GM19324 (cell line): ENCODE measurements around the gene ANGPTL5.
"Not testable (repeated sequence)": the region's sequence is repeated elsewhere in the genome, so short reads cannot be mapped to it uniquely, and the experiment has no call there.

Experiments
- ATAC-seq: cut with Tn5 transposase; IDR thresholded peaks from one replicate; pipeline ENCODE4 v1.9.1; 2021; ENCODE audit warnings: mild to moderate bottlenecking, moderate library complexity; ENCODE audit not compliant: unreplicated experiment, low FRiP score

The ANGPTL5 gene

DNA sequence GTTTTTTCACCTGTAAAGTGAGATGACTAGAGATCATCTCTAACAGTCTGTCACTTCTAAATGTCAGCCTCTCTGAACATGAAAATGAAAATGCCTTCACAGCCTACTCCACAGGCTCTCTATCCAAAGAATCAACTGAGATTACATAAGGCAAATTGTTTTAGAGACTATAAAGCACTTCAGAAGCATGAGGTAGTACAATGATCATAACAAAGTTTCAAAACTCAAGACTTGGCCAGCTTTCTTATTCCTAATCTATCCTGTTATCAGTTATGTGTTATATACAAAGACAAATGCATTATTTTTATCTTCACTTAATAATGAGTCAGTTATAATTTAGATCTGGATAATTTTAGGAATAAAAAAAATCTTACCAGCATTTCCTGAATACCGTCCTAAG lies 21.8 kb downstream of the ANGPTL5 start:
- no peak for ATAC-seq

- no peak for ATAC-seq
These were observed 26.6 kb downstream of the ANGPTL5 start for GRCh38 chr11:101889767-101890166.

GRCh38 chr11:101885631-101886030 lies 30.7 kb downstream of the ANGPTL5 start:
- ATAC-seq, result no peak

DNA sequence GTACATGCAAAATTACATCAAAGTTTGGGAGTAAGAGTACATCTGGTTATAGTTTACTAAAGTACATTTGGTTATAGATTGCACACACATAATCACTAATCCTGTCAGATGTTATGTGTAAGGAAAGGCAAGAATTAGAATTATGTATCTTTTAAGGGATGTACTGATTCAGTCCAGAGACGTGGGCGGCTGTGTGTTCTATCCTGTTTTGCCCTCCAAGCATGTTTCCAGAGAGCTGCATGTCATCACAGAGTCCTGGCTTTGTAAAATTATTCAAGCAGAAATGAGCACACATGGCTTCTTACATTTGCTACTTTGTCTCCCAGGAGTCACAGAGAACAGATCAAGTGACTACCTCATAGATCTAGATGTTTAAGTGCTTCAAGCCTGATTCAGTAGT lies 34.7 kb downstream of the ANGPTL5 start:
- ATAC-seq, result no peak

DNA sequence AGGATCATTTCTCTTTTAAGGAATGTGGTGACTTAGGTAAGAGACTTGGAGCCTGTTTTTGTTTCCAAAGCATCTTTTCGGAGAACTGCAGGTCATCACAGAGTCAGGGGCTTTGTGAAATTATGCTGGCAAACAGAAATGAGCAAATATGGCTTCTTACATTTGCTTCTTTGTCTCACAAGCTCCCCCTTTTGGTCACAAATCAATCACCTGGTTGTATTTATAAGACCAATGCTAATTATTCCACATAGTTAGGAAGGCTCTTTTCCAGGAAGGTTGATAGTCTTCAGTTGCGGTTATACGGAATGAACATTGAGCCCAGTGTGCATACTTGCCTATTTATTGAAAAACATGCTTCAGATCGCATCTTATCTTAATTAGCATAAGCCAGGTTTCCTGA lies 36.1 kb downstream of the ANGPTL5 start:
- ATAC-seq, result no peak

GRCh38 chr11:101872171-101872882 lies 44.0 kb downstream of the ANGPTL5 start:
- no peak for ATAC-seq

GRCh38 chr11:101870510-101870909 lies 45.8 kb downstream of the ANGPTL5 start:
- ATAC-seq, result no peak

GRCh38 chr11:101867951-101868350 lies 48.4 kb downstream of the ANGPTL5 start:
- no peak for ATAC-seq

GRCh38 chr11:101866619-101867491 lies 49.5 kb downstream of the ANGPTL5 start:
- ATAC-seq, result no peak

DNA sequence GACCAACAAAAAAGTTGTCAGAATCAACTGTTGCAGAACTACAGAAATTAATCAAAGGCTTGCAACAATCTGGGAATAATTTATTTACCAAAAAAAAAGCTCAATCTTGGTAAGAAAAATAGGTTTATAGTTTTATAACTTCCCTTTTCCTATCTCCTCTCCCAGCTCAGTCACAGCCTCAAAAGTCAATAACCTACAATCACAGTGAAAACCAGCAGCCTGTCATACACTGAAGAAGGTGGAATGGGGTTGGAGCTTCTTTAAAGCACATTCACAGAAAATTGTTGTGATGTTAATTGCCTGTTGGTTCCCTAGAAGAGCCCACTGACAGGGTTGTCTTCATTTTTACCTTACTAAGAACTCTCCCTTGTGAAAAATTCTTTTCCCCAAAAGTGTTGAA lies 52.2 kb downstream of the ANGPTL5 start:
- ATAC-seq, result no peak

DNA sequence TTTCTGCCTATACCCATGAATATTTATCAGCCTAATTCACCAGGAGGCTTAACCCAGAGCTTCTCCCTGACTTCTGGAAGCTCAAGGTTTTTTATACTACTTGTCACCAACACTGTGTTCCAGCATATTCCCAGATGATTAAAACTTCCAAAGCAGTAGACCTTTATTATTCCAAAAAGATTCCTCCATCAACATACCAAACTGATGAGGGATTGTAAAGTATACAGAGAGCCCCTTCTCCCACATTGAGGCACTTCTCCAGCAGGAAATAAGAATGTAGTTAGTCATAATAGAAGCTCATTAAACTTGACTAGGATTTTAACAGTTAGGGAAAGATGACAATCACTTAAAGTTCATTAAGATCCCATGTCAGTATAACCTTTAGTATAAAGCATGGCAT lies 53.0 kb downstream of the ANGPTL5 start:
- no peak for ATAC-seq

- no peak for ATAC-seq
These were observed 53.7 kb downstream of the ANGPTL5 start for GRCh38 chr11:101862391-101863233.

- ATAC-seq, result peak; percentile 84
These were observed 55.5 kb downstream of the ANGPTL5 start for GRCh38 chr11:101860696-101861427.

DNA sequence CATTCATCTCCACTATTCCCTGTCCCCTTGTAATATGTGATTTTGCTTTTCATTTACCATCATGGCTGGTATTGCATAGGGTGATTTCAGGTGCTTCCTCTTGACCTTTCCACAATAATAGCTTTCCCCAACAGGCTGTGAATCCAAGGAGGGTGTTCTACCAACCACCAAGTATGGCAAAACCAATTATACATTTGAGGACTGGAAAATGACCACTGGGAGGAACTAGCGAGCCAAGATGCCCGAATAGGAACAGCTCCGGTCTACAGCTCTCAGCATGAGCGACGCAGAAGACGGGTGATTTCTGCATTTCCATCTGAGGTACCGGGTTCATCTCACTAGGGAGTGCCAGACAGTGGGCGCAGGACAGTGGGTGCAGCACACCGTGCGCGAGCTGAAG lies 64.1 kb downstream of the ANGPTL5 start:
- ATAC-seq, result not testable (repeated sequence)

DNA sequence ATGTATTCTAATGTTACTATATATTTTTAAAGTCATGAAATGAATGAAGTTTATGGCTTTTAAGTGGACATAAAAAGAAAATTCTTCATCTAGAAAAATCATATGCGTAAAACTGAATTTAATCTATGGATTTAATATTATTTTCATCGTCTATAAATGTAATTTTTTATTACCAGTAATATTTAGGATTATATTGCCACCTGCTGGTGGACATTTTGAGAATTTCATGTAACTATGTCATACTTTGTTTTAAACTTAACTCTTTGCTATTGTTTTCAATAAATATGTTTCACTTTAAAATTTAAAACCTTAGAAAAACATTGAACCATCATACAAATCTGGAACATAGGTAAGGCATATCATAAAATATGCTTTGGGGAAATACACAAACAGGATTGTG lies 68.1 kb downstream of the ANGPTL5 start:
- ATAC-seq, result no peak

- ATAC-seq, result no peak
These were observed 71.7 kb downstream of the ANGPTL5 start for GRCh38 chr11:101844608-101845007.

- ATAC-seq, result no peak
These were observed 75.6 kb downstream of the ANGPTL5 start for GRCh38 chr11:101840704-101841103.
